ENCODE results near the gene SLC23A3. TPM values are rescaled to one million over a fixed set of nuclear protein-coding genes. Genes with fewer than 3 reads are reported as not detected.

The SLC23A3 gene
- polyA plus RNA-seq, 1 donor = 6.2 TPM

DNA sequence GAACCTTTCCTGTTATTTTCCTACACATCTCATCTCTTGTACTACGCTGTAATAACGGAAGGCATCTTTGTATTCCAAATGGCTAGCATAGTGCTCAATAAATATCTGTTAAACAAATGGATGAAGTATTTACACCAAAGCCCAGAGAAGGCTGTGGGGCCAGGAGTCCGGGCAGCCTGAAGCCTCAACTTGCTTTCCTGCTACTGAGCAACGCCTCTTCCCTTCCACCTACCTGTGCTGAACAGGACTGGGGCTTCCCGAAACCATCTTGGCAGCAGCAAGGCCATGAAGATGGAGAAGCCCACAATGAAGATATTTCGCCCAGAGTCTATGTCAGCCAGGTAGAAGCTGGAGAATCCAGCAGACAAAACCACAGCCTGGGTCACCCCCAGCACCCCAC is 6.7 kb downstream of the SLC23A3 start:
- peaks cover 11% of the 10 kb centered on the region for H3K4me1 ChIP-seq (ENCODE audit: control insufficient read depth, insufficient read depth, low read length)
- no peak overlapping the region for H3K27ac ChIP-seq (ENCODE audit: low read length)
- WGBS (ENCODE audit: insufficient coverage, low lambda C conversion rate) = no CpG with 5 or more reads among the region's 6 CpGs
- peaks cover under 1% of the 10 kb centered on the region for H3K36me3 ChIP-seq (ENCODE audit: control insufficient read depth, insufficient read depth, low read length)
- no peaks in the 10 kb centered on the region for H3K9me3 ChIP-seq (ENCODE audit: control insufficient read depth, low read depth, low read length)
- H3K27me3 ChIP-seq (ENCODE audit: control insufficient read depth, insufficient read depth, low read length) = no peaks in the 10 kb centered on the region
- no peak for DNase-seq
- no peak overlapping the region for H3K4me3 ChIP-seq (ENCODE audit: low read length)

DNA sequence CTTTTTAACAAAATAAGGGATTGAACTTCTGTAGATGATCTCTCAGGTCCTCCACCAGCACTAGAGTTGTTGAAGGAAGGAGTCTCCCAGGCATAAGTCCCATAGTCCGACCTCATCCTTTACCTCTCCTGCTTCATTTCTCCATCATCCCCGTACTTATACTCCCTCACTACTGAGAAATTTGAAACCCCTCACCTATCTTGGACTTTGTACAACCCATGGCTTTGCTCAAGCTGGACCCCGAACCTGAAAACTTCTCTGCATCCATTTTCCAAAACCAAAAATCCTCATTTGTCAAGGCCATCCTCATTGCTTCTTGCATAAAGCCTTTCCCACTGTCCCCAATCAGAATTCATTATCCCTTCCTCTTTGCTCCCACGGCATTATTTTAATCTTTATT is 8.7 kb downstream of the SLC23A3 start:
- WGBS (ENCODE audit: insufficient coverage, low lambda C conversion rate) = 67% methylated on average over 3 of the region's 4 CpGs
- peaks cover 11% of the 10 kb centered on the region for H3K4me1 ChIP-seq (ENCODE audit: control insufficient read depth, insufficient read depth, low read length)
- H3K4me3 ChIP-seq (ENCODE audit: low read length) = peak overlapping the region; percentile 76
- H3K27ac ChIP-seq (ENCODE audit: low read length) = peak overlapping the region; percentile 92
- H3K36me3 ChIP-seq (ENCODE audit: control insufficient read depth, insufficient read depth, low read length) = peaks cover 16% of the 10 kb centered on the region
- no peak for DNase-seq
- H3K27me3 ChIP-seq (ENCODE audit: control insufficient read depth, insufficient read depth, low read length) = no peaks in the 10 kb centered on the region
- H3K9me3 ChIP-seq (ENCODE audit: control insufficient read depth, low read depth, low read length) = no peaks in the 10 kb centered on the region

DNA sequence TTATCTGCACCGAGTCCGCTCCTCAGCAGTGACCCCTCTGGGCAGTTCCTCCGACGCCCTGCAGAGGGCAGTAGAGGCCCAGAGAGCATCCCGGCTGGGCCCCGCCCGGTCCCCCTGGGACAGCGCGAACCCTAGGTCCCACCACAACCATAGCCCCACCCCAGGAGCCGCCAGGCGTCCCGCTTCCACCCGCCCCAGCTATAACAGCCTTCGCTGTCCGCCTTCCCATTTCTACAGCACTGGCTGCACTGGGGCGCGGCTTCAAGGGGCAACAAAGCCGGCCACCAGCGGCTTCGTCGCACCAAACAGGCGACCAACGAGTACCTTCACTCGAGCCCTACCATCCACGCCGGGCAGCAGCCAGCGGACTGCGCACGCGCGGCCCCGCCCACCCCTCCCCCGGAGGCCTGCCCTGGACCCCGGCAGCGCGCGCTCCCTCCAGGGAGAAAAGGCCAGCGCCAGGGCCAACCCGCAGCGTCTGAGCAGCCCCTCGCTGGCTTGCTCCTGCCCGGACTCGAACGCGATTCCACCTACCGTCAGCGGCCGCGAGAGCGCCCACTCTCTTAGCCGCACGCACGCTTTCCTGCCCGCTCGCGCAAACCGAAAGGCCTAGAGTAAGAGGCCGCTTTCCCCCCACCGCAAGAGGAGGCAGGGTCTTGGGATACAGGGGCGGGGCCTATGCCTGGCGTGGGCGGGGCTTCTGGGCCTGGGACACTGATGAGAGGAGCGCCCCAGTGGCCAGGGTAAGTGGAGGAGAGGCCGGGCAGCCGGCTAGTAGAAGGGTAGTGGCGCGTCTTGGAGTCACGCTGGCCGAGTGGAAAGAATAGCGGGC is 9.4 kb downstream of the SLC23A3 start, which contains the start of gene NHEJ1:
Gene NHEJ1, minus strand, starts transcription at position 630 of the 832 bp plus-strand sequence. CDS start 2,453 bp downstream, outside the sequence.
- Histone ChIP-seq H3K27me3 (ENCODE audit: control insufficient read depth, insufficient read depth, low read length) (no peaks in the 10 kb centered on the region), H3K36me3 (ENCODE audit: control insufficient read depth, insufficient read depth, low read length) (peaks cover 16% of the 10 kb centered on the region), H3K4me1 (ENCODE audit: control insufficient read depth, insufficient read depth, low read length) (peaks cover 11% of the 10 kb centered on the region), H3K9me3 (ENCODE audit: control insufficient read depth, low read depth, low read length) (no peaks in the 10 kb centered on the region), H3K27ac (ENCODE audit: low read length) (peak within 1 kb of the TSS; percentile 92), H3K4me3 (ENCODE audit: low read length) (peak within 1 kb of the TSS; percentile 76)
- no CpG with 5 or more reads among the region's 70 CpGs for WGBS (ENCODE audit: insufficient coverage, low lambda C conversion rate)
- peak; percentile 93 to 96 for DNase-seq

DNA sequence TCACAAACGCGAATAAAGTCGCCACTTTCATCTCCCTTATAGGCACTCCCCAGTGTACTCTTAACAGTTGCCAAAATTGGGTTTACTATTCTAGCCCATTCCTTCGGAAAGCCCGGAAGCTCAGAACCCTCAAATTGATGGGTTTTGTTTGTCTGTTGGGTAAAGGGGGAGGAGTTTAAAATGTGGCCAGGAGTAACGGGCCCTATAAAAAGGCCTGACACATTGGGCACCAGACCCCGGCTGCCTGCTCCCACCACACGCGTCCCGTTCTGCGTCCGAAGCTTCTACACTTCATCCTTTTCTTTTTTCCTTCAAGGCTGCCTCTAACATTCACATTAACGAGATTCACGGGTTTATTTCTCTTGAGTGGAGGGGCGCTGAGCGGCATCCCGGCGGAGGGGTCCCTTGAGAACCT is 10.1 kb downstream of the SLC23A3 start:
- Histone ChIP-seq H3K4me3 (ENCODE audit: low read length) (peak overlapping the region; percentile 76), H3K9me3 (ENCODE audit: control insufficient read depth, low read depth, low read length) (no peaks in the 10 kb centered on the region), H3K27me3 (ENCODE audit: control insufficient read depth, insufficient read depth, low read length) (no peaks in the 10 kb centered on the region), H3K4me1 (ENCODE audit: control insufficient read depth, insufficient read depth, low read length) (peaks cover 13% of the 10 kb centered on the region), H3K36me3 (ENCODE audit: control insufficient read depth, insufficient read depth, low read length) (peaks cover 16% of the 10 kb centered on the region), H3K27ac (ENCODE audit: low read length) (peak overlapping the region; percentile 92)
- no CpG with 5 or more reads among the region's 18 CpGs for WGBS (ENCODE audit: insufficient coverage, low lambda C conversion rate)
- no peak for DNase-seq

DNA sequence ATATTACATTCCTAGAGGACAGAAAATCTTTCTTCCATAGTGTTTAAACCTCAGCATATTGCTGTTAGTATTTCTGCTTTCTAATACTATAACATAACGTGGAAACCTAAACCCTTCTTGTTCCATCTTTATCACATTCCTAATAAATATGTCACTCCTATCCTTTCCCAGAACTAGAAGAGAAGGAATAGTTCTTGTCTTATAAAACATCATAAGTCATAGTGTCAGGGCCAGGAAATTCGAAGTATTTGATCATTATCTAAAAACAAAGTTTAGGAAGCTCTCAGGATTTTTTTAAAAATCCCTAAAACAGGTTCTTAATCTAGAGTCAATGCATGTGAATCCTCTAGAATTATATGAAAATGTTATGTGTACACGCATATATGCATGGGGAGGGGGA is 11.2 kb downstream of the SLC23A3 start:
- Histone ChIP-seq H3K4me1 (ENCODE audit: control insufficient read depth, insufficient read depth, low read length) (peaks cover 13% of the 10 kb centered on the region), H3K9me3 (ENCODE audit: control insufficient read depth, low read depth, low read length) (no peaks in the 10 kb centered on the region), H3K27me3 (ENCODE audit: control insufficient read depth, insufficient read depth, low read length) (no peaks in the 10 kb centered on the region), H3K36me3 (ENCODE audit: control insufficient read depth, insufficient read depth, low read length) (peaks cover 17% of the 10 kb centered on the region), H3K4me3 (ENCODE audit: low read length) (no peak overlapping the region), H3K27ac (ENCODE audit: low read length) (no peak overlapping the region)
- no peak for DNase-seq
- 95% methylated on average over 3 of the region's 3 CpGs for WGBS (ENCODE audit: insufficient coverage, low lambda C conversion rate)

DNA sequence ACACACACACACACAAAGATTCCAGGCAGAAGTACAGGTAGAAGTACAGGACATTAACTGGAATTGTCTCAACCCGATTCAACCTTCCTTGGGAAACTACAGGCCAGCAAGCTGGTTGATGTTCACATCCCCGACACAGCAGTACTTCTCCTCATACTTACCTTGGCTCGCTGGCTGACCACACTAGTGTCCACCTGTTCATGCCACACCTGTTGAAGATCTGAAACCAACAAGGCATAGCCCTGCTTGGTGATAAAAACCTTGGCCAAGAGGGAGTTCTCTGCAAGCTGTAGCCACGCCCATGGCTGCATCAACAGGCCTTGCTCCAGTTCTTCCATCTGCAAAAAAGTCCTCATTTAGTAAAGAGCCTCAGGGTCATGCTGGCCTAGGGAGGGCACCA is 11.8 kb downstream of the SLC23A3 start:
- H3K27me3 ChIP-seq (ENCODE audit: control insufficient read depth, insufficient read depth, low read length) = no peaks in the 10 kb centered on the region
- H3K4me1 ChIP-seq (ENCODE audit: control insufficient read depth, insufficient read depth, low read length) = peaks cover 13% of the 10 kb centered on the region
- no peak overlapping the region for H3K27ac ChIP-seq (ENCODE audit: low read length)
- no peaks in the 10 kb centered on the region for H3K9me3 ChIP-seq (ENCODE audit: control insufficient read depth, low read depth, low read length)
- H3K36me3 ChIP-seq (ENCODE audit: control insufficient read depth, insufficient read depth, low read length) = peaks cover 20% of the 10 kb centered on the region
- WGBS (ENCODE audit: insufficient coverage, low lambda C conversion rate) = no CpG with 5 or more reads among the region's 4 CpGs
- no peak for DNase-seq
- H3K4me3 ChIP-seq (ENCODE audit: low read length) = no peak overlapping the region

DNA sequence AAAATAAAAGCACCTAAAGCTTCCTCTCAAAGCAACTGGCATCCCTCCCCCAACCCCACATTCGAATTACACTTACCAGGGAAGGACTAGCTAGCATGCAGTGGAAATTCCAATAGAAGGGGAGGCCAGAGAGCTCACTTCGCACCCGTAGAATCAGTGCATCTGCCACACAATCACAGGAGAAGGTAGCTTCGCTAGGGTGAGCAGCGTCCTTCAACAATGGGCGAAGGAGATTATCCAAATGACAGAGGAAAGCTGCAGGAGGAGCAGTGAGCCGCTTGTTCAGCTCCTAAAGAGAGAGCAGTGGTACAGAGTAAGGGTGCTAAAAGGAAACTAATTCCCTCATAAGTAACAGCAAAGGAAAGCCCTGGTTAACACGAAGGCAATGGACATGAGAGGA is 12.4 kb downstream of the SLC23A3 start:
- Histone ChIP-seq H3K4me3 (ENCODE audit: low read length) (no peak overlapping the region), H3K9me3 (ENCODE audit: control insufficient read depth, low read depth, low read length) (no peaks in the 10 kb centered on the region), H3K4me1 (ENCODE audit: control insufficient read depth, insufficient read depth, low read length) (peaks cover 14% of the 10 kb centered on the region), H3K27me3 (ENCODE audit: control insufficient read depth, insufficient read depth, low read length) (no peaks in the 10 kb centered on the region), H3K36me3 (ENCODE audit: control insufficient read depth, insufficient read depth, low read length) (peaks cover 20% of the 10 kb centered on the region), H3K27ac (ENCODE audit: low read length) (no peak overlapping the region)
- 86% methylated on average over 1 of the region's 8 CpGs for WGBS (ENCODE audit: insufficient coverage, low lambda C conversion rate)
- DNase-seq = no peak

DNA sequence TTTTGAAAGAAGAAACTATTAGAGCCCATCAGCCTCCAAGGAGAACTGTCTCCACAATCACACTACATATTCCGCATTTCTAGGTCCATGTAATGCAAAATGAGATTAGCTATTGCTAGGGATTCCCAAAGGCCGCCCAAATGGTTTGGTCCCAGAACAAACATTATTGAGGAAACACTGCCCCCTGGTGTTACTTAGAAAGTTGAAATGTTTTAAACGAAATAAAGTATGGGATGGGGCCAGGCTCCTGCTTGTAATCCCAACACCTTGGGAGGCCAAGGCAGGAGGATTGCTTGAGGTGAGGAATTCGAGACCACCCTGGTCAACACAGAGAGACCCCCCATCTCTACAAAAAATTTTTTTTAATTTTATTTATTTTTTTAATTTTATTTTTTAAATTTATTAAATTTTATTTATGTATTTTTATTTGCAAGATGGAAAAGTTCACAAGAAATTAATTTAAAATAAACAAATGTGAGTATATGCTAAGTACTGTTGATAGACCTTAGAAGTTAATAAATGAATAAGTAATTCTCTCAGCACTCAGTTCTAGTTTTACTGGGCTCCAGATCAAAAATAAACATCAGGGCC is 14.7 kb downstream of the SLC23A3 start:
- Histone ChIP-seq H3K9me3 (ENCODE audit: control insufficient read depth, low read depth, low read length) (no peaks in the 10 kb centered on the region), H3K4me1 (ENCODE audit: control insufficient read depth, insufficient read depth, low read length) (peaks cover 21% of the 10 kb centered on the region), H3K27ac (ENCODE audit: low read length) (no peak overlapping the region), H3K27me3 (ENCODE audit: control insufficient read depth, insufficient read depth, low read length) (no peaks in the 10 kb centered on the region), H3K4me3 (ENCODE audit: low read length) (no peak overlapping the region), H3K36me3 (ENCODE audit: control insufficient read depth, insufficient read depth, low read length) (peaks cover 20% of the 10 kb centered on the region)
- peak; percentile 56 for DNase-seq
- WGBS (ENCODE audit: insufficient coverage, low lambda C conversion rate) = no CpG with 5 or more reads among the region's 4 CpGs

DNA sequence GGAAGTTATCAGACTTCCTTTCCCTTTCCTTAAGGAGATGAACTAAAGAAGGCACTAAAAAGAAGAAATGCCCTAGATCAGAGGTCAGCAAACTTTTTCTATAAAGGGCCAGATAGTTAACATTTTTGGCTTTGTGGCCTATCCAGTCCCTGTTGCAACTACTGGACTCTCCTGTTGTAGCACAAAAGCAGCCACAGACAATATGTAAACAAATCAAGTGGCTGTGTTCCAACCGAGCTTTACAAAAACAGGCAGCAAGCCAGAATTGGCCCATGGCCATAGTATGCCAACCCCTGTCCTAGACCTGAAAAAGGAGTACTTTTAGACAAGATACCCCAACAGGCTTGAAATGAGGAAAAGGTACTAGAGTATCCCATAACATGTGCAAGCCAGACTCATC is 20.2 kb downstream of the SLC23A3 start:
- Histone ChIP-seq H3K4me3 (ENCODE audit: low read length) (no peak overlapping the region), H3K27ac (ENCODE audit: low read length) (no peak overlapping the region), H3K4me1 (ENCODE audit: control insufficient read depth, insufficient read depth, low read length) (peaks cover 14% of the 10 kb centered on the region), H3K36me3 (ENCODE audit: control insufficient read depth, insufficient read depth, low read length) (peaks cover 40% of the 10 kb centered on the region), H3K27me3 (ENCODE audit: control insufficient read depth, insufficient read depth, low read length) (no peaks in the 10 kb centered on the region), H3K9me3 (ENCODE audit: control insufficient read depth, low read depth, low read length) (no peaks in the 10 kb centered on the region)
- WGBS (ENCODE audit: insufficient coverage, low lambda C conversion rate) = no CpG with 5 or more reads among the region's 1 CpG
- no peak for DNase-seq

DNA sequence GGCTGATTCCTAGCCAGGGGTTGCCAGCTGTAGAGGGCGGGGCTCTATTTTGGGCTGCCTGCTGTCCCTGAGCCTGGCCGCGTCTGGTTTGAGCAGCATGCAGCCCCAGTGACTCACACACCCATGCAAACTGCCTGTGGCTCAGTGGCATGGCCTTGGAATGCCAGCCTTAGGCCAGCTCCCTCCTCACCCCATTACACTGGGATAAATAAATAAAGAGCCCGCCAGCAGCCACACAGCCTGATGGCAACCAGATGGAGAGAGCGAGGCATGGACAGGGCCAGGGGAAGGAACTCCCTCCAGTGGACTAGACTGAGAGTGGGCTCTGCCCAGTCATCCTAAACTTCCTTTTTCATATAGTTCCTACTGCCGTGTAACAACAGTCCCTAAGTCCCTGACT is 27.5 kb downstream of the SLC23A3 start:
- Histone ChIP-seq H3K36me3 (ENCODE audit: control insufficient read depth, insufficient read depth, low read length) (peaks cover 47% of the 10 kb centered on the region), H3K9me3 (ENCODE audit: control insufficient read depth, low read depth, low read length) (peaks cover 4% of the 10 kb centered on the region), H3K27ac (ENCODE audit: low read length) (no peak overlapping the region), H3K27me3 (ENCODE audit: control insufficient read depth, insufficient read depth, low read length) (no peaks in the 10 kb centered on the region), H3K4me1 (ENCODE audit: control insufficient read depth, insufficient read depth, low read length) (peaks cover 11% of the 10 kb centered on the region), H3K4me3 (ENCODE audit: low read length) (no peak overlapping the region)
- no peak for DNase-seq
- WGBS (ENCODE audit: insufficient coverage, low lambda C conversion rate) = no CpG with 5 or more reads among the region's 6 CpGs
